Adrenal gland (tissue), 12 donors: ENCODE results near the gene CACNB4. TPM values are rescaled to one million over a fixed set of nuclear protein-coding genes. Genes with fewer than 3 reads are reported as not detected.
"Not testable (repeated sequence)": the region's sequence is repeated elsewhere in the genome, so short reads cannot be mapped to it uniquely, and the experiment has no call there.

ENCODE experiments used
- DNase-seq, 7 donors: peaks; one replicate each; pipeline ENCODE4 v3.0.0-alpha.2; 2019 to 2020
- H3K27ac ChIP-seq, 5 donors: fragments of 200-600 bp; sonication (generic) in 4 of 5; 1 replicate in 3 of 5; 2 replicates in 2 of 5; pipeline versions ENCODE4 v1.5.1 to v1.8.0; 2016 to 2020; ENCODE audit warnings: mild to moderate bottlenecking in 1 of 5
- H3K27me3 ChIP-seq: fragments of 200-600 bp; 2 replicates; pipeline ENCODE4 v1.8.0; 2021
- H3K36me3 ChIP-seq, 2 donors: fragments of 200-600 bp; replicated peaks in 1 of 2; 1 replicate in 1 of 2; 2 replicates in 1 of 2; pipeline versions ENCODE4 v1.5.1 to v1.8.0; 2018 to 2022
- H3K4me1 ChIP-seq, 2 donors: fragments of 200-600 bp; replicated peaks in 1 of 2; 1 replicate in 1 of 2; 2 replicates in 1 of 2; pipeline versions ENCODE4 v1.5.1 to v1.8.0; 2018 to 2021
- H3K4me3 ChIP-seq, 4 donors: fragments of 200-600 bp; sonication (generic) in 3 of 4; one replicate each; pipeline ENCODE4 v1.5.1; 2016 to 2018
- H3K9me3 ChIP-seq, 3 donors: fragments of 200-600 bp; sonication (generic) in 1 of 3; replicated peaks in 1 of 3; 1 replicate in 2 of 3; 2 replicates in 1 of 3; pipeline versions ENCODE4 v1.5.1 to v1.8.0; 2016 to 2021
- CTCF ChIP-seq, 6 experiments: fragments of 450-650 bp in 4 of 6; fragments of 200-600 bp in 2 of 6; sonication (generic) in 1 of 6; IDR thresholded peaks; 1 replicate in 5 of 6; 2 replicates in 1 of 6; pipeline versions ENCODE4 v1.5.1 to v1.8.0; 2016 to 2021; ENCODE audit warnings: antibody characterized with exemption in 6 of 6, mild to moderate bottlenecking in 2 of 6, moderate library complexity in 1 of 6
- POLR2A ChIP-seq, 2 donors: fragments of 450-650 bp; IDR thresholded peaks; one replicate each; pipeline ENCODE4 v1.6.1; 2017; ENCODE audit warnings: antibody characterized with exemption in 2 of 2, mild to moderate bottlenecking in 2 of 2, moderate library complexity in 1 of 2
- WGBS, 4 donors: extraction: QIAGEN DNeasy Blood & Tissue Kit in 2 of 4; methylation state at CpG; one replicate each; pipeline versions ENCODE4 v1.1.5 to v1.1.7; 2013 to 2017; 5-methylcytosine and 5-hydroxymethylcytosine counted together
- intact Hi-C, 2 donors: fragments of 100-400 bp; cut with DNase I; formaldehyde crosslinking; loops; one replicate each; pipeline versions ENCODE4 v1.14.1 to v1.15.0; 2022 to 2023
- polyA plus RNA-seq, 3 donors: library from polyadenylated mRNA; stranded (reverse); fragments of 200-250 nt in 2 of 3; fragments of 350-450 nt in 1 of 3; fragmentation: Illumina TruSeq in 1 of 3; extraction: RNeasy Lipid Tissue Mini Kit (QIAGEN cat#74804) in 1 of 3; gene quantifications; one replicate each; pipeline ENCODE4 v1.2.3, GENCODE V29; 2013 to 2014
- total RNA-seq, 9 donors: library from RNA; depleted of rRNA in 4 of 9; stranded (reverse); fragments of >200 nt in 4 of 9; fragments of 120-200 nt in 1 of 9; fragmentation: NEBNext Ultra II Directional in 1 of 9; extraction: Animal tissue kit (Norgen Biotek cat#: 25700) in 1 of 9; gene quantifications; one replicate each; pipeline versions ENCODE4 v1.1.0 to v1.2.4, GENCODE V29; 2013 to 2023
- donor health status: healthy with polysubstance abuse.
- donor health status: Bipolar disorder and iron deficiency.
- donor health status: DM: yes; HTN: yes; CAD: no.
- donor health status: DM: no; HTN: no; CAD: no.
- donor health status: DM: no; HTN: no; CAD: no.
- donor health status: DM: yes; HTN: yes; CAD: no.

CACNB4 gene
- total and polyA plus RNA-seq, 12 donors, result 0.60 to 8.5 (median 1.9) TPM

- 81 to 86% (median 82%) methylated on average over 1 of the region's 1 CpG for WGBS, 4 donors
- no peaks in the 10 kb centered on the region for H3K9me3 ChIP-seq
- intact Hi-C loops, result no loop called here
These were observed 3.7 kb downstream of the CACNB4 start for GRCh38 chr2:152095146-152095545.

GRCh38 chr2:152094014-152094413, 4.8 kb downstream of the CACNB4 start:
- Histone ChIP-seq H3K36me3 (no peaks in the 10 kb centered on the region), H3K4me3 (no peak overlapping the region), H3K4me1 (peaks cover 7 to 17% of the 10 kb centered on the region in 2 donors), H3K27me3 (no peaks in the 10 kb centered on the region), H3K27ac (no peak overlapping the region), H3K9me3 (no peaks in the 10 kb centered on the region)
- no peak for DNase-seq
- intact Hi-C loops, result no loop called here
- 75 to 92% (median 82%) methylated on average over 2 of the region's 2 CpGs for WGBS, 4 donors
- TF ChIP-seq POLR2A (IDR thresholded peaks at IDR 0.05) (no peak), CTCF (IDR thresholded peaks at IDR 0.05) (no peak)

More at GRCh38 chr2:152095146-152095545, 3.7 kb downstream of the CACNB4 start:
- peaks cover 7 to 23% of the 10 kb centered on the region in 2 donors for H3K4me1 ChIP-seq
- H3K27ac ChIP-seq, result no peak overlapping the region
- no peaks in the 10 kb centered on the region for H3K36me3 ChIP-seq
- TF ChIP-seq CTCF (IDR thresholded peaks at IDR 0.05) (no peak), POLR2A (IDR thresholded peaks at IDR 0.05) (no peak)
- no peak overlapping the region for H3K4me3 ChIP-seq
- H3K27me3 ChIP-seq, result no peaks in the 10 kb centered on the region
- no peak for DNase-seq

- no peak for DNase-seq
- TF ChIP-seq POLR2A (IDR thresholded peaks at IDR 0.05) (no peak), CTCF (IDR thresholded peaks at IDR 0.05) (no peak)
- no peaks in the 10 kb centered on the region for H3K9me3 ChIP-seq
- H3K27ac ChIP-seq, result no peak overlapping the region
- H3K4me1 ChIP-seq, result peaks cover 5 to 17% of the 10 kb centered on the region in 2 donors
- H3K27me3 ChIP-seq, result no peaks in the 10 kb centered on the region
- no peak overlapping the region for H3K4me3 ChIP-seq
- 55 to 75% (median 68%) methylated on average over 2 of the region's 2 CpGs for WGBS, 4 donors
- H3K36me3 ChIP-seq, result no peaks in the 10 kb centered on the region
- intact Hi-C loops, result no loop called here
These were observed 5.4 kb downstream of the CACNB4 start for GRCh38 chr2:152093464-152093863.

GRCh38 chr2:152092095-152092494, 6.7 kb downstream of the CACNB4 start:
- H3K4me1 ChIP-seq, result peaks cover 0 to 4% of the 10 kb centered on the region in 2 donors
- no peak overlapping the region for H3K27ac ChIP-seq
- no peak overlapping the region for H3K4me3 ChIP-seq
- H3K27me3 ChIP-seq, result no peaks in the 10 kb centered on the region
- 90 to 97% (median 96%) methylated on average over 2 of the region's 2 CpGs for WGBS, 4 donors
- H3K9me3 ChIP-seq, result no peaks in the 10 kb centered on the region
- no peaks in the 10 kb centered on the region for H3K36me3 ChIP-seq
- TF ChIP-seq POLR2A (IDR thresholded peaks at IDR 0.05) (no peak), CTCF (IDR thresholded peaks at IDR 0.05) (no peak)
- no peak for DNase-seq
- intact Hi-C loops, result no loop called here

GRCh38 chr2:152090726-152091125, 8.1 kb downstream of the CACNB4 start:
- H3K27ac ChIP-seq, H3K4me1 ChIP-seq, DNase-seq, intact Hi-C loops, H3K36me3 ChIP-seq, H3K27me3 ChIP-seq, H3K9me3 ChIP-seq, H3K4me3 ChIP-seq: not testable (repeated sequence)
- 85 to 94% (median 92%) methylated on average over 4 of the region's 4 CpGs for WGBS, 4 donors
